Thyroid gland (tissue), 4 donors: Measurements from ENCODE around the gene RAB11A.

Source experiments
- POLR2A ChIP-seq, 2 donors: fragments of 450-650 bp; IDR thresholded peaks; one replicate each; pipeline ENCODE4 v1.6.1; 2017; ENCODE audit warnings: antibody characterized with exemption in 2 of 2, mild to moderate bottlenecking in 2 of 2, moderate library complexity in 1 of 2
- TF ChIP-seq, protein P1 (sequence below), 6 experiments: fragments of 200-600 bp in 3 of 6; fragments of 450-650 bp in 3 of 6; sonication (generic) in 3 of 6; IDR thresholded peaks; one replicate each; pipeline ENCODE4 v1.5.1; 2016 to 2019; ENCODE audit warnings: antibody characterized with exemption in 6 of 6, mild to moderate bottlenecking in 2 of 6, inconsistent platforms in 1 of 6, moderate library complexity in 1 of 6

DNA sequence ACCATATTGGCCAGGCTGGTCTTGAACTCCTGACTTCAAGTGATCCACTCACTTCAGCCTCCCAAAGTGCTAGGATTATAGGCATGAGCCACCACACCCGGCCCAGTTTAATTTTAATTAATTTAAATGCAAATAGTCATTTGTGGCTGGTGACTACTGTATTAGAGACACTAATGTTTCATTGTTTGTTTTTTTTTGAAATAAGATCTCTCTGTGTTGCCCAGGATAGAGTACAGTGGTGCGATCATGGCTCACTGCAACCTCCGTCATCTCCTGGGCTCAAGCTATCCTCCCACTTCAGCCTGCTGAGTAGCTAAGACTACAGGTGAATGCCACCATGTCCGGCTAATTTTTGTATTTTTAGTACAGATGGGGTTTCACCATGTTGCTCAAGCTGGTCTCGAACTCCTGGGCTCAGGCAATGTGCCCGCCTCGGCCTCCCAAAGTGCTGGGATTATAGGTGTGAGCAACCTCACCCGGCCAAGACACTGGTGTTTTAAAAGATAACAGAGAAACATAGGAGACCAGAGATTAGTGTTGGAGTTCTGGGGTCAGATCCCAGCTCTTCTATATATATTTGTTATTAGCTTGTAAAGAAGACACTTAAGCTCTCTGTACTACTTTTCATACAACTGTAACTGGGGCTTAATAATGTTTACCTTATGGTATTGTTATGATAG lies 34.5 kb upstream of the RAB11A start:
- TF ChIP-seq, protein P1, sequence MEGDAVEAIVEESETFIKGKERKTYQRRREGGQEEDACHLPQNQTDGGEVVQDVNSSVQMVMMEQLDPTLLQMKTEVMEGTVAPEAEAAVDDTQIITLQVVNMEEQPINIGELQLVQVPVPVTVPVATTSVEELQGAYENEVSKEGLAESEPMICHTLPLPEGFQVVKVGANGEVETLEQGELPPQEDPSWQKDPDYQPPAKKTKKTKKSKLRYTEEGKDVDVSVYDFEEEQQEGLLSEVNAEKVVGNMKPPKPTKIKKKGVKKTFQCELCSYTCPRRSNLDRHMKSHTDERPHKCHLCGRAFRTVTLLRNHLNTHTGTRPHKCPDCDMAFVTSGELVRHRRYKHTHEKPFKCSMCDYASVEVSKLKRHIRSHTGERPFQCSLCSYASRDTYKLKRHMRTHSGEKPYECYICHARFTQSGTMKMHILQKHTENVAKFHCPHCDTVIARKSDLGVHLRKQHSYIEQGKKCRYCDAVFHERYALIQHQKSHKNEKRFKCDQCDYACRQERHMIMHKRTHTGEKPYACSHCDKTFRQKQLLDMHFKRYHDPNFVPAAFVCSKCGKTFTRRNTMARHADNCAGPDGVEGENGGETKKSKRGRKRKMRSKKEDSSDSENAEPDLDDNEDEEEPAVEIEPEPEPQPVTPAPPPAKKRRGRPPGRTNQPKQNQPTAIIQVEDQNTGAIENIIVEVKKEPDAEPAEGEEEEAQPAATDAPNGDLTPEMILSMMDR (IDR thresholded peaks at IDR 0.05) = no peak
- TF ChIP-seq POLR2A (IDR thresholded peaks at IDR 0.05) = no peak
